SK-N-SH treated with all-trans-retinoic acid at 6 μM for 48 hours (cell line): Measurements from ENCODE around the gene KRTAP10-4.

ENCODE experiments used
- ATAC-seq: fragments of 200-7000 bp; cut with Tn5 transposase; 3 replicates; pipeline ENCODE4 v1.9.1; 2020; ENCODE audit warnings: mild to moderate bottlenecking, moderate library complexity
- ARNTL ChIP-seq: fragments of 450-650 bp; formaldehyde crosslinking; IDR thresholded peaks from 2 replicates; pipeline ENCODE4 v1.5.0; 2020; ENCODE audit warnings: low read depth, mild to moderate bottlenecking, moderate library complexity, borderline replicate concordance
- BACH2 ChIP-seq: fragments of 250-450 bp; sonication (Bioruptor Pico); IDR thresholded peaks from 2 replicates; pipeline ENCODE4 v1.9.0; 2021; ENCODE audit warnings: mild to moderate bottlenecking, borderline replicate concordance
- CSDC2 ChIP-seq: fragments of 250-450 bp; sonication (Bioruptor Pico); IDR thresholded peaks from 2 replicates; pipeline ENCODE4 v1.5.0; 2020; ENCODE audit warnings: mild to moderate bottlenecking, moderate library complexity
- ESRRG ChIP-seq: fragments of 250-450 bp; sonication (Bioruptor Pico); IDR thresholded peaks from 2 replicates; pipeline ENCODE4 v1.6.1; 2021; ENCODE audit warnings: mild to moderate bottlenecking
- GLIS3 ChIP-seq: fragments of 250-450 bp; sonication (Bioruptor Pico); IDR thresholded peaks from 2 replicates; pipeline ENCODE4 v1.5.0; 2020; ENCODE audit warnings: mild to moderate bottlenecking, moderate library complexity
- ISL1 ChIP-seq: fragments of 250-450 bp; sonication (Bioruptor Pico); IDR thresholded peaks from 2 replicates; pipeline ENCODE4 v2.1.2; 2022; ENCODE audit warnings: mild to moderate bottlenecking, moderate library complexity
- OSR1 ChIP-seq: fragments of 250-450 bp; sonication (Bioruptor Pico); IDR thresholded peaks from 2 replicates; pipeline ENCODE4 v1.8.0; 2022; ENCODE audit warnings: moderate library complexity, mild to moderate bottlenecking, inconsistent platforms
- POU6F1 ChIP-seq: fragments of 250-450 bp; sonication (Bioruptor Pico); IDR thresholded peaks from 2 replicates; pipeline ENCODE4 v1.8.0; 2021; ENCODE audit warnings: low read depth, mild to moderate bottlenecking, moderate library complexity, borderline replicate concordance
- PPARA ChIP-seq: fragments of 250-450 bp; sonication (Bioruptor Pico); IDR thresholded peaks from 2 replicates; pipeline ENCODE4 v1.5.0; 2020; ENCODE audit warnings: mild to moderate bottlenecking, borderline replicate concordance
- RARB ChIP-seq: fragments of 250-450 bp; sonication (Bioruptor Pico); IDR thresholded peaks from 2 replicates; pipeline ENCODE4 v1.8.0; 2021; ENCODE audit warnings: mild to moderate bottlenecking, moderate library complexity
- SNAI2 ChIP-seq: fragments of 250-450 bp; sonication (Bioruptor Pico); IDR thresholded peaks from 2 replicates; pipeline ENCODE4 v1.5.0; 2020; ENCODE audit warnings: mild to moderate bottlenecking, moderate library complexity
- TCF4 ChIP-seq: fragments of 250-450 bp; sonication (Bioruptor Pico); IDR thresholded peaks from 2 replicates; pipeline ENCODE4 v1.8.0; 2021; ENCODE audit warnings: mild to moderate bottlenecking, moderate library complexity, borderline replicate concordance
- TOX ChIP-seq: fragments of 250-450 bp; sonication (Bioruptor Pico); IDR thresholded peaks from 2 replicates; pipeline ENCODE4 v1.8.0; 2021; ENCODE audit warnings: mild to moderate bottlenecking, moderate library complexity, borderline replicate concordance
- ZC3H10 ChIP-seq: fragments of 250-450 bp; sonication (Bioruptor Pico); IDR thresholded peaks from 2 replicates; pipeline ENCODE4 v1.5.1; 2021; ENCODE audit warnings: mild to moderate bottlenecking, moderate library complexity
- ZFP3 ChIP-seq: fragments of 250-450 bp; sonication (Bioruptor Pico); IDR thresholded peaks from 2 replicates; pipeline ENCODE4 v1.5.0; 2020; ENCODE audit warnings: mild to moderate bottlenecking, moderate library complexity
- ZFP30 ChIP-seq: fragments of 450-650 bp; formaldehyde crosslinking; IDR thresholded peaks from 2 replicates; pipeline ENCODE4 v1.5.0; 2022; ENCODE audit warnings: mild to moderate bottlenecking, moderate library complexity
- ZNF565 ChIP-seq: fragments of 450-650 bp; formaldehyde crosslinking; conservative IDR thresholded peaks from 2 replicates; pipeline ENCODE4 v1.5.0; 2020; ENCODE audit warnings: low read depth, mild to moderate bottlenecking, moderate library complexity
- ZNF70 ChIP-seq: fragments of 450-650 bp; formaldehyde crosslinking; IDR thresholded peaks from 2 replicates; pipeline ENCODE4 v1.5.0; 2020; ENCODE audit warnings: mild to moderate bottlenecking, moderate library complexity
- ZNF8 ChIP-seq: fragments of 450-650 bp; formaldehyde crosslinking; IDR thresholded peaks from 2 replicates; pipeline ENCODE4 v1.5.0; 2020; ENCODE audit warnings: mild to moderate bottlenecking, moderate library complexity
- TF ChIP-seq, protein P1 (sequence below): fragments of 250-450 bp; sonication (Bioruptor Pico); IDR thresholded peaks from 2 replicates; pipeline ENCODE4 v1.8.0; 2020; ENCODE audit warnings: mild to moderate bottlenecking, moderate library complexity, borderline replicate concordance
- TF ChIP-seq, protein P2 (sequence below): fragments of 250-450 bp; sonication (Bioruptor Pico); IDR thresholded peaks from 2 replicates; pipeline ENCODE4 v1.5.1; 2020; ENCODE audit warnings: low read depth, mild to moderate bottlenecking, moderate library complexity
- TF ChIP-seq, protein P3 (sequence below): fragments of 250-450 bp; sonication (Bioruptor Pico); IDR thresholded peaks from 2 replicates; pipeline ENCODE4 v1.5.1; 2021; ENCODE audit warnings: mild to moderate bottlenecking, moderate library complexity

The KRTAP10-4 gene

GRCh38 chr21:44564099-44564498 is 9.4 kb upstream of the KRTAP10-4 start:
- no peak for TF ChIP-seq ZC3H10 (CRISPR knock-in tag)
- TF ChIP-seq GLIS3 (CRISPR knock-in tag) = no peak
- TF ChIP-seq ZNF565 (CRISPR knock-in tag) = no peak
- no peak for TF ChIP-seq PPARA (CRISPR knock-in tag)
- TF ChIP-seq ISL1 (CRISPR knock-in tag) = no peak
- TF ChIP-seq ZFP3 (CRISPR knock-in tag) = no peak
- TF ChIP-seq ARNTL (CRISPR knock-in tag) = no peak
- TF ChIP-seq ZNF8 = no peak
- no peak for TF ChIP-seq TCF4 (CRISPR knock-in tag)
- TF ChIP-seq SNAI2 (CRISPR knock-in tag) = no peak
- TF ChIP-seq ZNF70 (CRISPR knock-in tag) = no peak
- no peak for TF ChIP-seq TOX (CRISPR knock-in tag)
- TF ChIP-seq BACH2 (CRISPR knock-in tag) = no peak
- TF ChIP-seq ZFP30 (CRISPR knock-in tag) = no peak
- TF ChIP-seq, all 23 proteins: peak for 0
- ATAC-seq = no peak

- no peak for ATAC-seq
- no peak for TF ChIP-seq CSDC2 (CRISPR knock-in tag)
- TF ChIP-seq ZNF8 = no peak
- TF ChIP-seq POU6F1 (CRISPR knock-in tag) = no peak
- TF ChIP-seq ESRRG (CRISPR knock-in tag) = no peak
- TF ChIP-seq ISL1 (CRISPR knock-in tag) = no peak
- TF ChIP-seq SNAI2 (CRISPR knock-in tag) = no peak
- TF ChIP-seq, protein P1, sequence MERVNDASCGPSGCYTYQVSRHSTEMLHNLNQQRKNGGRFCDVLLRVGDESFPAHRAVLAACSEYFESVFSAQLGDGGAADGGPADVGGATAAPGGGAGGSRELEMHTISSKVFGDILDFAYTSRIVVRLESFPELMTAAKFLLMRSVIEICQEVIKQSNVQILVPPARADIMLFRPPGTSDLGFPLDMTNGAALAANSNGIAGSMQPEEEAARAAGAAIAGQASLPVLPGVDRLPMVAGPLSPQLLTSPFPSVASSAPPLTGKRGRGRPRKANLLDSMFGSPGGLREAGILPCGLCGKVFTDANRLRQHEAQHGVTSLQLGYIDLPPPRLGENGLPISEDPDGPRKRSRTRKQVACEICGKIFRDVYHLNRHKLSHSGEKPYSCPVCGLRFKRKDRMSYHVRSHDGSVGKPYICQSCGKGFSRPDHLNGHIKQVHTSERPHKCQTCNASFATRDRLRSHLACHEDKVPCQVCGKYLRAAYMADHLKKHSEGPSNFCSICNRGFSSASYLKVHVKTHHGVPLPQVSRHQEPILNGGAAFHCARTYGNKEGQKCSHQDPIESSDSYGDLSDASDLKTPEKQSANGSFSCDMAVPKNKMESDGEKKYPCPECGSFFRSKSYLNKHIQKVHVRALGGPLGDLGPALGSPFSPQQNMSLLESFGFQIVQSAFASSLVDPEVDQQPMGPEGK = no peak
- no peak for TF ChIP-seq ZNF70 (CRISPR knock-in tag)
- no peak for TF ChIP-seq TCF4 (CRISPR knock-in tag)
- TF ChIP-seq OSR1 (CRISPR knock-in tag) = no peak
- TF ChIP-seq, protein P2, sequence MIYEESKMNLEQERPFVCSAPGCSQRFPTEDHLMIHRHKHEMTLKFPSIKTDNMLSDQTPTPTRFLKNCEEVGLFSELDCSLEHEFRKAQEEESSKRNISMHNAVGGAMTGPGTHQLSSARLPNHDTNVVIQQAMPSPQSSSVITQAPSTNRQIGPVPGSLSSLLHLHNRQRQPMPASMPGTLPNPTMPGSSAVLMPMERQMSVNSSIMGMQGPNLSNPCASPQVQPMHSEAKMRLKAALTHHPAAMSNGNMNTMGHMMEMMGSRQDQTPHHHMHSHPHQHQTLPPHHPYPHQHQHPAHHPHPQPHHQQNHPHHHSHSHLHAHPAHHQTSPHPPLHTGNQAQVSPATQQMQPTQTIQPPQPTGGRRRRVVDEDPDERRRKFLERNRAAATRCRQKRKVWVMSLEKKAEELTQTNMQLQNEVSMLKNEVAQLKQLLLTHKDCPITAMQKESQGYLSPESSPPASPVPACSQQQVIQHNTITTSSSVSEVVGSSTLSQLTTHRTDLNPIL (CRISPR knock-in tag) = no peak
- TF ChIP-seq, protein P3, sequence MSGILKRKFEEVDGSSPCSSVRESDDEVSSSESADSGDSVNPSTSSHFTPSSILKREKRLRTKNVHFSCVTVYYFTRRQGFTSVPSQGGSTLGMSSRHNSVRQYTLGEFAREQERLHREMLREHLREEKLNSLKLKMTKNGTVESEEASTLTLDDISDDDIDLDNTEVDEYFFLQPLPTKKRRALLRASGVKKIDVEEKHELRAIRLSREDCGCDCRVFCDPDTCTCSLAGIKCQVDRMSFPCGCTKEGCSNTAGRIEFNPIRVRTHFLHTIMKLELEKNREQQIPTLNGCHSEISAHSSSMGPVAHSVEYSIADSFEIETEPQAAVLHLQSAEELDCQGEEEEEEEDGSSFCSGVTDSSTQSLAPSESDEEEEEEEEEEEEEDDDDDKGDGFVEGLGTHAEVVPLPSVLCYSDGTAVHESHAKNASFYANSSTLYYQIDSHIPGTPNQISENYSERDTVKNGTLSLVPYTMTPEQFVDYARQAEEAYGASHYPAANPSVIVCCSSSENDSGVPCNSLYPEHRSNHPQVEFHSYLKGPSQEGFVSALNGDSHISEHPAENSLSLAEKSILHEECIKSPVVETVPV (CRISPR knock-in tag) = no peak
- no peak for TF ChIP-seq TOX (CRISPR knock-in tag)
- TF ChIP-seq ZFP30 (CRISPR knock-in tag) = no peak
- TF ChIP-seq, all 23 proteins: peak for 0
Observed at GRCh38 chr21:44564886-44565598, 8.5 kb upstream of the KRTAP10-4 start.

DNA sequence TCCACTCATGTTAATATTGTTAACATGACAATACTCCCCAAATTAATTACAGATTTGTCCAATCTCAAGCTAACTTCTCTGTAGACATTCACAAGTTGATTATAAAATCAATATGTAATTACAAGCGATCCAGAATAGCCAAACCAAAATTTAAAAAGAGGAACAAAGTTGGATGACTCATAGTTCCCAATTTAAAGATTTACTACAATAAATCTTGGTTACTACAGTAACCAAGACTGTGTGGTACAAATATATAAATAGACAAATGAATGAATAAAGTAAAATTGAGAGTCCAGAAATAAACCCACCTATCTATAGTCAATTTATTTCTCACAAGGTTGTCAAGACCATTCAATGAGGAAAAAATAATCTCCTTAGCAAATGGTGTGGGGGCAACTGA is 7.1 kb upstream of the KRTAP10-4 start:
- TF ChIP-seq RARB = no peak
- TF ChIP-seq, protein P3 (CRISPR knock-in tag) = no peak
- TF ChIP-seq, protein P1 = no peak
- TF ChIP-seq, protein P2 (CRISPR knock-in tag) = no peak
- TF ChIP-seq TOX (CRISPR knock-in tag) = no peak
- no peak for TF ChIP-seq ZFP30 (CRISPR knock-in tag)

More for the DNA sequence above, 7.1 kb upstream of the KRTAP10-4 start:
- ATAC-seq = no peak
